Esophagus mucosa (tissue), 1 donor: ENCODE data around the gene MET. TPM values are rescaled to one million over a fixed set of nuclear protein-coding genes. Genes with fewer than 3 reads are reported as not detected.
"Not testable (repeated sequence)": the region's sequence is repeated elsewhere in the genome, so short reads cannot be mapped to it uniquely, and the experiment has no call there.

Experiments used
- ATAC-seq: fragments of 200-7000 bp; cut with Tn5 transposase; one replicate; pipeline ENCODE4 v1.9.1; 2020
- total RNA-seq: library from RNA; stranded (reverse); gene quantifications from one replicate; pipeline ENCODE4 v1.2.4, GENCODE V29; 2023
- donor health status: DM: yes; HTN: yes; CAD: no.

The MET gene
- total RNA-seq, 1 donor from 2014 or later, result 10.4 TPM

- ATAC-seq, result no peak
Measured at GRCh38 chr7:116728413-116728812, 56.4 kb downstream of the MET start.

- ATAC-seq, result no peak
Measured at GRCh38 chr7:116730097-116731022, 58.4 kb downstream of the MET start.

- ATAC-seq, result no peak
Measured at GRCh38 chr7:116731023-116731395, 59.0 kb downstream of the MET start.

GRCh38 chr7:116731445-116732335 lies 59.7 kb downstream of the MET start:
- ATAC-seq, result no peak

- no peak for ATAC-seq
Measured at GRCh38 chr7:116732788-116733694, 61.0 kb downstream of the MET start.

- ATAC-seq, result no peak
Measured at GRCh38 chr7:116733924-116734580, 62.1 kb downstream of the MET start.

GRCh38 chr7:116734710-116735109 lies 62.7 kb downstream of the MET start:
- ATAC-seq, result no peak

- ATAC-seq, result no peak
Measured at GRCh38 chr7:116736927-116737715, 65.1 kb downstream of the MET start.

GRCh38 chr7:116738378-116738777 lies 66.4 kb downstream of the MET start:
- ATAC-seq, result no peak

GRCh38 chr7:116739307-116739706 lies 67.3 kb downstream of the MET start:
- ATAC-seq, result no peak

- ATAC-seq, result no peak
Measured at GRCh38 chr7:116740231-116740630, 68.2 kb downstream of the MET start.

- ATAC-seq, result peak; percentile 87
Measured at GRCh38 chr7:116740755-116741462, 68.9 kb downstream of the MET start.

GRCh38 chr7:116741625-116742316 lies 69.8 kb downstream of the MET start:
- ATAC-seq, result no peak

GRCh38 chr7:116742641-116743040 lies 70.6 kb downstream of the MET start:
- ATAC-seq, result no peak

- ATAC-seq, result not testable (repeated sequence)
Measured at GRCh38 chr7:116743835-116744234, 71.8 kb downstream of the MET start.

- not testable (repeated sequence) for ATAC-seq
Measured at GRCh38 chr7:116746388-116746787, 74.4 kb downstream of the MET start.

- not testable (repeated sequence) for ATAC-seq
Measured at GRCh38 chr7:116751070-116751469, 79.1 kb downstream of the MET start.

- ATAC-seq, result no peak
Measured at GRCh38 chr7:116752305-116753074, 80.5 kb downstream of the MET start.

- no peak for ATAC-seq
Measured at GRCh38 chr7:116753130-116753529, 81.1 kb downstream of the MET start.
